Midbrain (tissue), 1 donor: Measurements from ENCODE around the gene SMIM10.
"Not testable (repeated sequence)": the region's sequence is repeated elsewhere in the genome, so short reads cannot be mapped to it uniquely, and the experiment has no call there.

Source experiments
- DNase-seq: peaks from one replicate; lab custom pipeline; 2025; lab: John Stamatoyannopoulos, UW

SMIM10 gene

GRCh38 chrX:135010921-135011320 lies 20.1 kb downstream of the SMIM10 start:
- no peak for DNase-seq

DNA sequence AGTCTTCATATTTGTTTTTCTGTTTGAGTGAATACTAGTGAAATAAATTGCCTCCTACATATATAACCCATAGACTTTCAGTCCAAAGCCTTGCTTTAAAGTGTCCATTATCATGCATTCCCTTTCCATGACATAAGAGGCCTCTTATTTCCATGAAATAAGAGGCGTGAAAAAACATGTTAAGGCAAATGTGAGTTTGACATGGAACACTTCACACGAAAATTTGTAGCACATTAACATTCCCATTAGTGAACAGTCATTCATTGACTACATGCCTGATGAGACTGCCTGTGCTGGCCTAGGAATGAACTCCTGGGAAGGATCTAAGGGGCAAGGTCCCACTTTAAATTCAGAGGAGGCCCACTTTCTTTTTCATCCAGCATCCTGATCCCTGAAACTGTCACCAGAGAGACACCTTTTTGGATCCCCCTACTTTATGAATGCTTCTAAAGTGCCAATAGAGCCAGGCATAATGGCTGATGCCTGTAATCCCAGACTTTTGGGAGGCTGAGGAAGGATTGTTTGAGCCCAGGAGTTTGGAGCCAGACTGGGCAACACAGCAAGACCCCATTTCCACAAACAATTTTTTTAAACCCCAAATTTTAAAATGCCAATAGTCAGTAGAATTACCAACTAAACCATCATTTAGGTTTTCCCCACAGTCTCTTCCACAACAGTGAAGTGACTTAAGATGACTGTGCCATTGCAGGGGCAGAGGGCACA lies 24.9 kb downstream of the SMIM10 start:
- no peak for DNase-seq

DNA sequence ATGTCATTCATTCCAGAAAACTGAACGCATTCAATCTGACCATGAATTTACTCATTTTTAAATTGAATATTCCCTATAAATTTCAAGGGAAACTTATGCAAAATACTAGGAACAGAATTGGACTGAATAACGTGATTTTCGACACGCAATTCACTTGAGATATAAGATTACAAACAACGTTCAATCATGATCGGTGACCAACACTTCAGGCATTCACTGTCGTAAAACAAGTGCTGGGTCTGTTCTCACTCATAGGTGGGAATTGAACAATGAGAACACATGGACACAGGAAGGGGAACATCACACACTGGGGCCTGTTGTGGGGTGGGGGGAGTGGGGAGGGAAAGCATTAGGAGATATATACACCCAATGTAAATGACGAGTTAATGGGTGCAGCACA lies 29.1 kb downstream of the SMIM10 start:
- not testable (repeated sequence) for DNase-seq

DNA sequence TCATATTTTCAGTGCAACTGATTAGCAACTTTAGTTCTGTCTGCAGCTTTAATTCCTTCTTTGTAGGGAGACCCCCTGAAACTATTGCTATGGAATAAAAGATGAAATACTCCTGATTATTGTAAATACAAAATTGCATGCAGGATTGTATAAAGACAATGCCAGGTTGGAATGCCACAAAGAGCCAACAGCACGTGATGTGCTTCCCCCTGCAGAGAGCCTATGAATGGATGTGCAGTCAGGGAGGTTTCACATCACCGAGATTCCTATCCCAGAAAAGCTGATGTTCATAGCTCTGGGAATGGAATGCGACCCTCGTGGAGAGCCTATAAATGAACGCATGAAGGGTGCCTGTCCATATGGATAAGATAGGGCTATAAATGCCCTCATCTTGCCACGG lies 33.0 kb downstream of the SMIM10 start:
- not testable (repeated sequence) for DNase-seq

DNA sequence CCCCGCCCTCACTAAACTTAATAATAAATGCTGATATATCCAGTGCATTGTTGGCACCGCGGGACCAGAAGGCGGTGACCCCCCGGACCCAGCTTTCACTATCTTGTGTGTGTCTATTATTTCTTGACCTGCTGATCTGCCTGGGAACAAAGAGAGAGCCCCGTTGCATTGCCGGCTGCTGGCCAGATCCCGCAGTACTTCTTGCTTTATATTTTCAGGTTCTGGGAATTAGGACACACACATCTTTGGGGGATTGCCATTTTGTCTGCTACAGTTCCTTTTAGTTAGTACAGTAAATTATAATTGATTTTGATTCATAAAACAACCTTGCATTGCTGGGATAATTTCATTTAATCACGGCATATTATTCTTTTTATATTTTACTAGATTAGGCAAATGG lies 33.7 kb downstream of the SMIM10 start:
- no peak for DNase-seq

- DNase-seq, result not testable (repeated sequence)
Observed at GRCh38 chrX:135030207-135030963, 39.6 kb downstream of the SMIM10 start.

DNA sequence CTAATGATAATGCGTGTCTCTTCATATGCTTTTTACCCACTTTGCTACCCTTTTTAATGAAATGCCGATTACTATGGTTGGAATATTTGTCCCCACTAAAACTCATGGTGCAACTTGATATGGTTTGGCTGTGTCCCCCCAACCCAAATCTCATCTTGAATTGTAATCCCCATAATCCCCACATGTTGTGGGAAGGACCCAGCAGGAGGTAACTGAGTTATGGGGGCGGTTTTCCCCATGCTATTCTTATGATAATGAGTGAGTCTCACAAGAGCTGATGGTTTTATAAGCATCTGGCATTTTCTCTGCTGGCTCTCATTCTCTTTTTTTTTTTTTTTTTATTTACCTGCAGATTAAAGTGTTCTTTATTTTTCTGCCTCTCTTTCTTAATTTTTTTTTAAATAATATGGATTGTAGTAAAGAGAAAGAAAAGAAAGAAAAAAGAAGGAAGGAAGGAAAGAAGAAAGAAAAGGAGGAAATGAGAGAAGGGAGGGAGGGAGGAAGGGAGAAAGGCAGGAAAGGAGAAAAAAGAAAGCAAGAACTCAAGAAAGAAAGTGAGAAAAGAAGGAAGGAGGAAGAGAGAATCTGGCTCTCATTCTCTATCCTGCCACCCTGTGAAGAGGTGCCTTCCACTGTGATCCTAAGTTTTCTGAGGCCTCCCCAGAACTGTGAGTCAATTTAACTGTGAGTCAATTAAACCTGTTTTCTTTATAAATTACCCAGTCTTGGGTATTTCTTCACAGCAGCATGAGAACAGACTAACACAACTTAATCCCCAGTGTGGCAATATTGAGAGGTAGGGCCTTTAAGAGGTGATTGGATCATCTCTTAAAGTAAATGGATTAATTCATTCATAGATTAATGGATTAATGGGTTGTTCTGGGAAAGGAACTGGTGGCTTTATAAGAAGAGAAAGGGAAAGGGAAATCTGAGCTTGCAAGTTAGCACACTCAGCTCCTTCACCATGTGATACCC lies 50.6 kb downstream of the SMIM10 start:
- DNase-seq, result not testable (repeated sequence)
